T-helper 1 cell treated with Interleukin-12 subunit alpha and Interleukin-12 subunit beta and Interleukin-4 antibody, amounts not matched to agents 30 ng/mL and 1 ng/mL, for 36 hours (primary cell): ENCODE measurements around the gene ARMH1. TPM values are rescaled to one million over a fixed set of nuclear protein-coding genes. Genes with fewer than 3 reads are reported as not detected.
"Not testable (repeated sequence)": the region's sequence is repeated elsewhere in the genome, so short reads cannot be mapped to it uniquely, and the experiment has no call there.

Source experiments
- intact Hi-C: fragments of 100-400 bp; cut with micrococcal nuclease; formaldehyde crosslinking; loops from one replicate; pipeline ENCODE4 v1.15.1; 2024
- total RNA-seq: library from RNA; stranded (reverse); gene quantifications from 2 replicates; pipeline ENCODE4 v1.2.3, GENCODE V29; 2022

The ARMH1 gene
- total RNA-seq, 1 donor from 2014 or later = 35.7 TPM

GRCh38 chr1:44664730-44665370 lies 9.7 kb upstream of the ARMH1 start:
- intact Hi-C loops = no loop called here

- intact Hi-C loops = not testable (repeated sequence)
Measured at GRCh38 chr1:44666719-44667118, 7.8 kb upstream of the ARMH1 start.

GRCh38 chr1:44670751-44671640 lies 3.5 kb upstream of the ARMH1 start:
- intact Hi-C loops = loop anchor here (5.0 kb wide), 4 partner anchors 699 to 1631 kb away; partner anchors contain the start of genes ATP6V0B, DPH2, LRRC41 and ST3GAL3

GRCh38 chr1:44672254-44672955 lies 2.1 kb upstream of the ARMH1 start:
- intact Hi-C loops = loop anchor here (5.0 kb wide), 4 partner anchors 700 to 1630 kb away; partner anchors contain the start of genes ATP6V0B, DPH2, LRRC41 and ST3GAL3

- intact Hi-C loops = loop anchor here (5.0 kb wide), 4 partner anchors 701 to 1629 kb away; partner anchors contain the start of genes ATP6V0B, DPH2, LRRC41 and ST3GAL3
Measured at GRCh38 chr1:44672961-44673674, 1.4 kb upstream of the ARMH1 start.

- intact Hi-C loops = loop anchor here (1.0 to 5.0 kb wide), 20 partner anchors 41 to 1629 kb away; partner anchors contain the start of genes ATP6V0B, DMAP1, DPH2 and DYNLT4
Measured at GRCh38 chr1:44673675-44674112, 820 bp upstream of the ARMH1 start.

GRCh38 chr1:44675186-44675585 lies 672 bp downstream of the ARMH1 start:
- intact Hi-C loops = loop anchor here (2.0 kb wide), 3 partner anchors 40 to 132 kb away; partner anchors contain the start of genes DYNLT4 and KIF2C

GRCh38 chr1:44676484-44677200 lies 2.1 kb downstream of the ARMH1 start:
- intact Hi-C loops = no loop called here

- intact Hi-C loops = no loop called here
Measured at GRCh38 chr1:44677201-44677766, 2.8 kb downstream of the ARMH1 start.

GRCh38 chr1:44678120-44678519 lies 3.6 kb downstream of the ARMH1 start:
- intact Hi-C loops = no loop called here

GRCh38 chr1:44678626-44679025 lies 4.1 kb downstream of the ARMH1 start:
- intact Hi-C loops = no loop called here

- intact Hi-C loops = no loop called here
Measured at GRCh38 chr1:44679468-44679867, 5.0 kb downstream of the ARMH1 start.

GRCh38 chr1:44681905-44682882 lies 7.7 kb downstream of the ARMH1 start:
- intact Hi-C loops = no loop called here

- intact Hi-C loops = no loop called here
Measured at GRCh38 chr1:44682883-44683265, 8.4 kb downstream of the ARMH1 start.

- intact Hi-C loops = no loop called here
Measured at GRCh38 chr1:44684525-44684924, 10.0 kb downstream of the ARMH1 start.

GRCh38 chr1:44685218-44685617 lies 10.7 kb downstream of the ARMH1 start:
- intact Hi-C loops = no loop called here

- intact Hi-C loops = no loop called here
Measured at GRCh38 chr1:44685881-44686280, 11.4 kb downstream of the ARMH1 start.

- intact Hi-C loops = no loop called here
Measured at GRCh38 chr1:44688760-44689446, 14.4 kb downstream of the ARMH1 start.
